Glutamatergic neuron (in vitro differentiated cells): ENCODE measurements around the gene NRAS. TPM values are rescaled to one million over a fixed set of nuclear protein-coding genes. Genes with fewer than 3 reads are reported as not detected.
A peak's percentile ranks its signal among the peaks of the same experiment; 100 is the strongest.

ENCODE experiments used
- DNase-seq: peaks from one replicate; pipeline ENCODE4 v3.0.0; 2022
- H3K27ac Mint-ChIP-seq: one replicate; pipeline ENCODE4 v1.8.0; 2020; ENCODE audit warnings: mild to moderate bottlenecking, mixed read lengths, inconsistent platforms; ENCODE audit not compliant: unreplicated experiment
- H3K27me3 Mint-ChIP-seq: one replicate; pipeline ENCODE4 v1.8.0; 2020; ENCODE audit warnings: mild to moderate bottlenecking, moderate library complexity, mixed read lengths, inconsistent platforms; ENCODE audit not compliant: unreplicated experiment
- H3K36me3 Mint-ChIP-seq: one replicate; pipeline ENCODE4 v1.8.0; 2020; ENCODE audit warnings: mild to moderate bottlenecking, mixed read lengths, inconsistent platforms; ENCODE audit not compliant: unreplicated experiment
- H3K4me1 Mint-ChIP-seq: one replicate; pipeline ENCODE4 v1.8.0; 2020; ENCODE audit warnings: mild to moderate bottlenecking, low read depth, mixed read lengths, inconsistent platforms; ENCODE audit not compliant: unreplicated experiment
- H3K4me3 Mint-ChIP-seq: one replicate; pipeline ENCODE4 v1.8.0; 2020; ENCODE audit warnings: mild to moderate bottlenecking, mixed read lengths, inconsistent platforms; ENCODE audit not compliant: unreplicated experiment
- H3K9me3 Mint-ChIP-seq: one replicate; pipeline ENCODE4 v1.8.0; 2020; ENCODE audit warnings: mild to moderate bottlenecking, moderate library complexity, mixed read lengths, inconsistent platforms; ENCODE audit not compliant: unreplicated experiment
- long read RNA-seq: library from polyadenylated mRNA; unstranded; transcript quantifications from one replicate; pipeline ENCODE4 v2.0.0, GENCODE V29; 2020; ENCODE audit not compliant: unreplicated experiment
- total RNA-seq: library from RNA; stranded (reverse); fragmentation: NEBNext Ultra II Directional; extraction: Animal tissue kit (Norgen Biotek cat#: 25700); gene quantifications from one replicate; pipeline ENCODE4 v1.2.1, GENCODE V29; 2021; ENCODE audit not compliant: unreplicated experiment
- TF ChIP-seq, protein P1 (sequence below): fragments of 200-600 bp; sonication (generic); IDR thresholded peaks from one replicate; pipeline ENCODE4 v1.5.0; 2021; ENCODE audit not compliant: partially characterized antibody, unreplicated experiment

The NRAS gene
- total RNA-seq = 77.1 TPM
- long read RNA-seq, full-length matches to known transcripts = 22 of 28 reads
- long read RNA-seq, partial matches to known transcripts = 5 of 28 reads
- long read RNA-seq, other reads (novel, unspliced or antisense) = 1 of 28 reads

DNA sequence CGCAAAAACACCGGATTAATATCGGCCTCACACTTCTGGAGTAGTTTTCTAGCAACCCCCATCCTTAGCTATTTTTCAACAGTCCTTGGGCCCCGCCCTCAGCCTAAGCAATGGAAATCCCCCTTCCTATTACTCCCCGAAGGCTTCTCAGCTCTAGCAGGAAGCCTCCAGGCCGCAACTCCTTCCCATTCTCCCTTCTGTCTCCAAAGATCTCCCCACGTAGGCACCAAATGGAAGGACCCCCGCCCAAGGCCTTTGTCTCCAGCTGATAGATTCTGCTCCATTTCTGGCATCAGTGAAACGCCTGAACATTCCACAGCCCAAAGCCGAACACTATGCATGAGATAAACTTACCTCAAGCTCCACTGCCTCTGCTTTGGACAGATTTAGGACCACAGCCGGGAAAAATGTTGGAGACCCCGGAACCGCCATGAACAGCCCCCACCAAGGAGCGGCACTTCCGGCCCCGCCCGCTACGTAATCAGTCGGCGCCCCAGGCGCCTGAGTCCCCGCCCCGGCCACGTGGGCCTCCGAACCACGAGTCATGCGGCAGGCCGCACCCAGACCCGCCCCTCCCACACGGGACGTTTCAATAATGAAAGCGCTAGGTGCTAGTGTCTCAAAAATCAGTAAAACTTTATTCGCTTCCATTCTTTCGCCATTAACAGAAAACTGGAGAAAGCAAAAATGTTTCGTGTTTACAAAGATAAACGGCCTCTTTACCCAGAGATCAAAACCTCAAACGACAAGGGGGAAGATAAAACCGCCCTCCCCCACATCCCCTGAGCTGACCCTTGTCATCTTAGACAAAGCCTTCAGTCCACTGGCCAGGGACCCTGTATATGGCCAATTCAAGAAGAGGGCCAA, at the start of gene NRAS:
NRAS (minus strand) TSS at position 468 of the 867 bp plus-strand sequence. CDS start 611 bp downstream, outside the sequence.
- peaks cover 3% of the 10 kb centered on the region for H3K27me3 Mint-ChIP-seq
- peak within 1 kb of the TSS; percentile 99 for H3K4me3 Mint-ChIP-seq
- TF ChIP-seq, protein P1, sequence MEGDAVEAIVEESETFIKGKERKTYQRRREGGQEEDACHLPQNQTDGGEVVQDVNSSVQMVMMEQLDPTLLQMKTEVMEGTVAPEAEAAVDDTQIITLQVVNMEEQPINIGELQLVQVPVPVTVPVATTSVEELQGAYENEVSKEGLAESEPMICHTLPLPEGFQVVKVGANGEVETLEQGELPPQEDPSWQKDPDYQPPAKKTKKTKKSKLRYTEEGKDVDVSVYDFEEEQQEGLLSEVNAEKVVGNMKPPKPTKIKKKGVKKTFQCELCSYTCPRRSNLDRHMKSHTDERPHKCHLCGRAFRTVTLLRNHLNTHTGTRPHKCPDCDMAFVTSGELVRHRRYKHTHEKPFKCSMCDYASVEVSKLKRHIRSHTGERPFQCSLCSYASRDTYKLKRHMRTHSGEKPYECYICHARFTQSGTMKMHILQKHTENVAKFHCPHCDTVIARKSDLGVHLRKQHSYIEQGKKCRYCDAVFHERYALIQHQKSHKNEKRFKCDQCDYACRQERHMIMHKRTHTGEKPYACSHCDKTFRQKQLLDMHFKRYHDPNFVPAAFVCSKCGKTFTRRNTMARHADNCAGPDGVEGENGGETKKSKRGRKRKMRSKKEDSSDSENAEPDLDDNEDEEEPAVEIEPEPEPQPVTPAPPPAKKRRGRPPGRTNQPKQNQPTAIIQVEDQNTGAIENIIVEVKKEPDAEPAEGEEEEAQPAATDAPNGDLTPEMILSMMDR = no peak
- no peaks in the 10 kb centered on the region for H3K36me3 Mint-ChIP-seq
- DNase-seq = peak; percentile 98
- H3K4me1 Mint-ChIP-seq = peaks cover 5% of the 10 kb centered on the region
- H3K9me3 Mint-ChIP-seq = no peaks in the 10 kb centered on the region
- peak within 1 kb of the TSS; percentile 100 for H3K27ac Mint-ChIP-seq

GRCh38 chr1:114764689-114765088, 48.1 kb upstream of the NRAS start:
- H3K36me3 Mint-ChIP-seq = no peaks in the 10 kb centered on the region
- DNase-seq = no peak

GRCh38 chr1:114758256-114758832, 41.8 kb upstream of the NRAS start:
- H3K4me3 Mint-ChIP-seq = peak overlapping the region; percentile 95
- TF ChIP-seq, protein P1 = no peak
- H3K4me1 Mint-ChIP-seq = peaks cover 16% of the 10 kb centered on the region
- peaks cover 11% of the 10 kb centered on the region for H3K9me3 Mint-ChIP-seq
- peak overlapping the region; percentile 98 for H3K27ac Mint-ChIP-seq
- DNase-seq = no peak
- H3K27me3 Mint-ChIP-seq = peaks cover 12% of the 10 kb centered on the region
- H3K36me3 Mint-ChIP-seq = no peaks in the 10 kb centered on the region

More at GRCh38 chr1:114764689-114765088, 48.1 kb upstream of the NRAS start:
- TF ChIP-seq, protein P1 = peak; percentile 39
- H3K4me3 Mint-ChIP-seq = no peak overlapping the region
- no peaks in the 10 kb centered on the region for H3K9me3 Mint-ChIP-seq
- H3K27me3 Mint-ChIP-seq = peaks cover 2% of the 10 kb centered on the region
- H3K27ac Mint-ChIP-seq = no peak overlapping the region
- H3K4me1 Mint-ChIP-seq = no peaks in the 10 kb centered on the region

DNA sequence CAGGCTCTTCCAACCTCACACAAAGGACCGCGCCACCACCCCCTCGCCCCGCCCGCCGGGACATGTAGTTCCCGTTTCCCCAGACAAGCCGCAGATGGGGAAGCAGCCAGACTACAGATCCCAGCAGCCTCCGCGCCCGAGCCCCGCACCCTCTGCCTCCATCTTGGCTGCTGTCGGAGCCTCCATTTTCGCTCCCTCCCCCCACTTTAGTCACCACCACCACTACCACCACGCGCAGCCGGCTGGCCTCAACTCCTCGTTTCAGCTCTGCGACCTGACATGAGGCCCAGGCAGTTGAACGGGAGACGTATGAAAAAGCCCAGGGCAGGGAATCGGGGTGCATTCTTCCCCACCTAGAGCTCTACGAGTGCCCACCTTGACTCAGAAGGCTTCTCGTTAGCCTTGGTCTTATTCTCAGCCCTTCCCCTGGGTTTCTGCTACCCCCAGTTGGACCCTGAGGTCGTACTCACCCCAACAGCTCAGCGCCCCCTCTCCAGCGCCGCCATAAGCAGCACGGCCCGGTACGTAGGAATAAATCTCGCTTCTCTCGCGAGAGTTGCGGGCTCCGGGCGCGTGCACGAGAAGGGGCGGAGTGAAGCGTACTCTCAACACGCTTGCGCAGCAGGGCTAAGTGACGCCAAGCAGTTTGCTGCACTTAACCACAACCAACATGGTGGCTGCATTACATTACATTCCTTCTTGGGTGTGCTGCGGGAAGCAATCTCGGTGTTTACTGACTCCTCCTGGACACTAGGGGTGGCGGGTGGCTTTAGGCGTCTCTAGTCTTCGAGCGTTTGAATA, 41.1 kb upstream of the NRAS start, which contains the start of gene CSDE1:
CSDE1 (minus strand) TSS at position 530 of the 801 bp plus-strand sequence. CDS start 18,094 bp downstream, outside the sequence.
- DNase-seq = peak; percentile 99
- Mint-ChIP-seq H3K4me3 (peak within 1 kb of the TSS; percentile 95), H3K27me3 (peaks cover 12% of the 10 kb centered on the region), H3K4me1 (peaks cover 19% of the 10 kb centered on the region), H3K9me3 (peaks cover 11% of the 10 kb centered on the region), H3K27ac (peak within 1 kb of the TSS; percentile 98), H3K36me3 (no peaks in the 10 kb centered on the region)
- TF ChIP-seq, protein P1 = no peak
